IMR-90 (cell line): ENCODE measurements around the gene ARSA. TPM values are rescaled to one million over a fixed set of nuclear protein-coding genes. Genes with fewer than 3 reads are reported as not detected.

Experiments used
- ATAC-seq: fragments of 200-7000 bp; cut with Tn5 transposase; 2 replicates; pipeline ENCODE4 v1.9.1; 2020; ENCODE audit warnings: low read depth, mild to moderate bottlenecking, moderate library complexity
- BruUV-seq: library from RNA; stranded (reverse); fragments of 400-500 nt; replicated peaks from 2 replicates; lab custom pipeline; 2021; lab: Mats Ljungman, UMichigan
- CTCF ChIA-PET: fragments of 300-600 bp; formaldehyde crosslinking; extraction: SDS; loops from one replicate; lab custom pipeline; 2021; ENCODE audit warnings: antibody characterized with exemption; lab: Yijun Ruan, JAX
- POLR2A ChIA-PET: fragments of 300-600 bp; sonication (Branson Sonifier 250); formaldehyde crosslinking; loops from one replicate; lab custom pipeline; 2022; ENCODE audit warnings: antibody characterized with exemption; ENCODE audit not compliant: unreplicated experiment; lab: Charles Lee
- DNase-seq: peaks from one replicate; pipeline ENCODE4 v3.0.0; 2013
- H2AFZ ChIP-seq: replicated peaks from 2 replicates; pipeline ENCODE3; 2013; ENCODE audit warnings: low read length, mild to moderate bottlenecking; ENCODE audit not compliant: poor library complexity
- H2AK5ac ChIP-seq: 2 replicates; pipeline ENCODE4 v1.6.1; 2013; ENCODE audit warnings: low read depth, low read length, inconsistent platforms
- H2AK9ac ChIP-seq: replicated peaks from 2 replicates; pipeline ENCODE3; 2013; ENCODE audit warnings: mild to moderate bottlenecking, low read depth, low read length, moderate library complexity; ENCODE audit not compliant: poor library complexity
- H2BK120ac ChIP-seq: 2 replicates; pipeline ENCODE4 v1.6.1; 2013; ENCODE audit warnings: low read depth, low read length, inconsistent platforms
- H2BK15ac ChIP-seq: 3 replicates; pipeline ENCODE4 v1.6.1; 2013; ENCODE audit warnings: low read depth, low read length, inconsistent platforms
- H2BK20ac ChIP-seq: 2 replicates; pipeline ENCODE4 v1.6.1; 2013; ENCODE audit warnings: low read depth, mild to moderate bottlenecking, inconsistent platforms, low read length, moderate library complexity
- H2BK5ac ChIP-seq: 2 replicates; pipeline ENCODE4 v1.6.1; 2013; ENCODE audit warnings: mild to moderate bottlenecking, low read depth, low read length, inconsistent platforms; ENCODE audit not compliant: poor library complexity, severe bottlenecking
- H3K14ac ChIP-seq: replicated peaks from 2 replicates; pipeline ENCODE4 v1.6.1; 2013; ENCODE audit warnings: low read depth, low read length, inconsistent platforms
- H3K18ac ChIP-seq: 2 replicates; pipeline ENCODE4 v1.6.1; 2013; ENCODE audit warnings: low read depth, low read length, control low read depth
- H3K23ac ChIP-seq: 2 replicates; pipeline ENCODE4 v1.6.1; 2013; ENCODE audit warnings: low read depth, low read length, inconsistent platforms
- H3K27ac ChIP-seq: 2 replicates; pipeline ENCODE4 v1.5.1; 2013; ENCODE audit warnings: mild to moderate bottlenecking, control low read depth, low read length; ENCODE audit not compliant: insufficient read depth
- H3K27me3 ChIP-seq: 2 replicates; pipeline ENCODE4 v1.6.1; 2013; ENCODE audit warnings: low read length; ENCODE audit not compliant: control insufficient read depth, insufficient read depth
- H3K36me3 ChIP-seq: 2 replicates; pipeline ENCODE4 v1.6.1; 2013; ENCODE audit warnings: low read length, mixed read lengths; ENCODE audit not compliant: control insufficient read depth, insufficient read depth
- H3K4ac ChIP-seq: 2 replicates; pipeline ENCODE4 v1.6.1; 2013; ENCODE audit warnings: low read depth, low read length, inconsistent platforms
- H3K4me1 ChIP-seq: 2 replicates; pipeline ENCODE4 v1.6.1; 2013; ENCODE audit warnings: low read length, mixed read lengths; ENCODE audit not compliant: control insufficient read depth, insufficient read depth
- H3K4me2 ChIP-seq: 2 replicates; pipeline ENCODE4 v1.6.1; 2013; ENCODE audit warnings: low read depth, mild to moderate bottlenecking, control low read depth, low read length, moderate library complexity
- H3K4me3 ChIP-seq: 2 replicates; pipeline ENCODE4 v1.5.1; 2013; ENCODE audit warnings: low read depth, mild to moderate bottlenecking, control low read depth, low read length, moderate library complexity; ENCODE audit not compliant: insufficient read depth
- H3K56ac ChIP-seq: 2 replicates; pipeline ENCODE4 v1.6.1; 2013; ENCODE audit warnings: low read length, inconsistent platforms; ENCODE audit not compliant: insufficient read depth; ENCODE audit errors: extremely low read depth
- H3K79me1 ChIP-seq, 2 experiments: 2 replicates each; pipeline ENCODE4 v1.6.1; 2013; ENCODE audit warnings: low read length in 2 of 2, inconsistent platforms in 1 of 2, low read depth in 1 of 2
- H3K9ac ChIP-seq: 2 replicates; pipeline ENCODE4 v1.6.1; 2013; ENCODE audit warnings: low read depth, low read length, control low read depth
- H3K9me1 ChIP-seq: 2 replicates; pipeline ENCODE4 v1.6.1; 2013; ENCODE audit warnings: low read length, inconsistent platforms; ENCODE audit not compliant: insufficient read depth
- H3K9me3 ChIP-seq: 2 replicates; pipeline ENCODE4 v1.6.1; 2013; ENCODE audit warnings: low read length; ENCODE audit not compliant: control insufficient read depth, insufficient read depth
- H4K20me1 ChIP-seq: 2 replicates; pipeline ENCODE4 v1.6.1; 2013; ENCODE audit warnings: low read length, inconsistent platforms; ENCODE audit not compliant: insufficient read depth
- H4K5ac ChIP-seq: 2 replicates; pipeline ENCODE4 v1.6.1; 2013; ENCODE audit warnings: mild to moderate bottlenecking, low read depth, low read length, control low read depth
- H4K8ac ChIP-seq, 2 experiments: 2 replicates each; pipeline ENCODE4 v1.6.1; 2013; ENCODE audit warnings: low read depth in 2 of 2, low read length in 2 of 2, control low read depth in 1 of 2, inconsistent platforms in 1 of 2
- H4K91ac ChIP-seq: 2 replicates; pipeline ENCODE4 v1.6.1; 2013; ENCODE audit warnings: low read depth, low read length, inconsistent platforms; ENCODE audit not compliant: insufficient read depth
- FOS ChIP-seq: fragments of 150-350 bp; IDR thresholded peaks from 2 replicates; pipeline ENCODE4 v1.6.1; 2016; ENCODE audit warnings: low read depth, low read length
- MAFK ChIP-seq: IDR thresholded peaks from 2 replicates; pipeline ENCODE4 v1.6.1; 2012; ENCODE audit warnings: low read depth, low read length, improper control_type of control experiment
- MXI1 ChIP-seq: IDR thresholded peaks from 2 replicates; pipeline ENCODE4 v1.6.1; 2012; ENCODE audit warnings: low read depth, mild to moderate bottlenecking, low read length, moderate library complexity, borderline replicate concordance
- POLR2A ChIP-seq: IDR thresholded peaks from 2 replicates; pipeline ENCODE4 v1.6.1; 2012; ENCODE audit warnings: mild to moderate bottlenecking, low read depth, low read length
- RCOR1 ChIP-seq: IDR thresholded peaks from 2 replicates; pipeline ENCODE4 v1.6.1; 2012; ENCODE audit warnings: mild to moderate bottlenecking, low read length, improper control_type of control experiment; ENCODE audit not compliant: insufficient replicate concordance
- WGBS, 2 experiments: methylation state at CpG; one replicate each; pipeline versions ENCODE4 v1.1.5 to v1.1.7; 2013; ENCODE audit warnings: missing lambda C conversion rate in 2 of 2; ENCODE audit not compliant: insufficient read length in 1 of 2; ENCODE audit errors: extremely low coverage in 2 of 2; 5-methylcytosine and 5-hydroxymethylcytosine counted together
- dilution Hi-C: fragments of 300-500 bp; cut with HindIII; formaldehyde crosslinking; loops from one replicate; pipeline ENCODE4 v1.14.3; 2018; ENCODE audit warnings: low sequenced_read_pairs; ENCODE audit not compliant: unreplicated experiment
- in situ Hi-C: fragments of 300-500 bp; cut with MboI; formaldehyde crosslinking; loops from 3 replicates; pipeline ENCODE4 v1.14.3; 2019; ENCODE audit warnings: low sequenced_read_pairs, inconsistent platforms, mixed read lengths
- intact Hi-C: fragments of 100-400 bp; cut with micrococcal nuclease; formaldehyde crosslinking; loops from 2 replicates; pipeline ENCODE4 v1.10.0; 2022
- microRNA-seq, 2 experiments: library from miRNA; stranded (forward) in 1 of 2; unstranded in 1 of 2; fragments of 10-50 nt in 1 of 2; fragments of <30 nt in 1 of 2; gene quantifications in 1 of 2; microRNA quantifications in 1 of 2; one replicate each; pipeline versions ENCODE3 to v1.1.0; 2013 to 2020; ENCODE audit not compliant: insufficient read depth in 1 of 2, insufficient read length in 1 of 2, unreplicated experiment in 1 of 2
- polyA plus RNA-seq, 3 experiments: library from polyadenylated mRNA; depleted of rRNA; stranded (reverse); fragments of >200 nt; gene quantifications; 2 replicates each; pipeline ENCODE4 v1.2.3, GENCODE V29; 2012; ENCODE audit warnings: low replicate concordance in 1 of 3
- small RNA-seq, 5 experiments: library from RNA; depleted of rRNA; stranded (forward); fragments of <200 nt; gene quantifications; one replicate each; pipeline ENCODE3, GENCODE V24; 2012
- total RNA-seq: library from RNA; depleted of rRNA; stranded (reverse); fragments of >200 nt; gene quantifications from 2 replicates; pipeline ENCODE4 v1.2.3, GENCODE V29; 2012; rRNA removed
- TF ChIP-seq, protein P1 (sequence below): fragments of 150-350 bp; IDR thresholded peaks from 2 replicates; pipeline ENCODE4 v1.6.1; 2017; ENCODE audit warnings: mild to moderate bottlenecking, antibody characterized with exemption, low read length, low read depth

Gene ARSA
- total and polyA plus RNA-seq, 2 of the 4 experiments (the other 2 are of a cell fraction) = 3.4 to 24.2 TPM

GRCh38 chr22:50575426-50575941 is 52.5 kb downstream of the ARSA start:
- no peak overlapping the region for H3K18ac ChIP-seq
- H3K56ac ChIP-seq = no peak overlapping the region
- in situ Hi-C loops = loop anchor here (5.0 kb wide), 1 partner anchor 48 kb away; the partner anchor contains the start of gene SCO2
- H4K8ac ChIP-seq = no peak overlapping the region
- TF ChIP-seq POLR2A (no peak), MXI1 (no peak), FOS (no peak), RCOR1 (no peak), MAFK (no peak)
- TF ChIP-seq, protein P1, sequence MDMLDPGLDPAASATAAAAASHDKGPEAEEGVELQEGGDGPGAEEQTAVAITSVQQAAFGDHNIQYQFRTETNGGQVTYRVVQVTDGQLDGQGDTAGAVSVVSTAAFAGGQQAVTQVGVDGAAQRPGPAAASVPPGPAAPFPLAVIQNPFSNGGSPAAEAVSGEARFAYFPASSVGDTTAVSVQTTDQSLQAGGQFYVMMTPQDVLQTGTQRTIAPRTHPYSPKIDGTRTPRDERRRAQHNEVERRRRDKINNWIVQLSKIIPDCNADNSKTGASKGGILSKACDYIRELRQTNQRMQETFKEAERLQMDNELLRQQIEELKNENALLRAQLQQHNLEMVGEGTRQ = no peak
- no peak overlapping the region for H2AK9ac ChIP-seq
- ChIA-PET CTCF (interaction anchor here (1.4 kb wide), 1 partner anchor 13 kb away, joined by 5 read pairs; the partner anchor contains the start of gene SYCE3), POLR2A (no interaction called here)
- H4K5ac ChIP-seq = no peak overlapping the region
- H3K27ac ChIP-seq = no peak overlapping the region
- H4K91ac ChIP-seq = no peak overlapping the region
- H3K9me3 ChIP-seq = no peaks in the 10 kb centered on the region
- peaks cover 16% of the 10 kb centered on the region for H3K9me1 ChIP-seq
- ATAC-seq (no peak), DNase-seq (no peak)
- BruUV-seq = no TSS peak
- peaks cover 2% of the 10 kb centered on the region; the same call in 1 of the 2 replicates for H3K36me3 ChIP-seq
- H2AFZ ChIP-seq = no peak overlapping the region
- no peak overlapping the region for H2AK5ac ChIP-seq
- no peak overlapping the region for H3K14ac ChIP-seq
- no peak overlapping the region for H3K4ac ChIP-seq
- H3K4me2 ChIP-seq = no peak overlapping the region
- H2BK20ac ChIP-seq = no peak overlapping the region
- 72% methylated on average over 6 of the region's 8 CpGs; no CpG with 5 or more reads in 1 of the 2 experiments for WGBS, 2 experiments
- H3K4me3 ChIP-seq = no peak overlapping the region
- peaks cover 0 to 13% of the 10 kb centered on the region in 2 experiments; a peak in 1 of 4 replicates for H3K79me1 ChIP-seq
- H2BK120ac ChIP-seq = no peak overlapping the region
- no peak overlapping the region for H2BK15ac ChIP-seq
- dilution Hi-C loops = no loop called here
- no peaks in the 10 kb centered on the region for H3K27me3 ChIP-seq
- H2BK5ac ChIP-seq = no peak overlapping the region
- no peaks in the 10 kb centered on the region for H4K20me1 ChIP-seq
- H3K9ac ChIP-seq = no peak overlapping the region
- no peak overlapping the region for H3K23ac ChIP-seq
- intact Hi-C loops = loop anchor here (5.0 kb wide), 1 partner anchor 47 kb away; no protein-coding TSS in a partner anchor
- H3K4me1 ChIP-seq = peaks cover 12% of the 10 kb centered on the region

Small RNAs within 50 kb of the gene (microRNA-seq; reads per million reads assigned to microRNA genes)
- not detected for gene RF00019 (ENCODE audit: insufficient read depth, insufficient read length)

Small RNAs within 50 kb of the gene (small RNA-seq; reads per million reads assigned to genes)
- 0 reads per million in 5 experiments for gene RF00019

Other genes starting within 250 kb of the ARSA start
- gene SBF1, start 153.1 kb downstream of the ARSA start, total RNA-seq = 21.5 and 22.8 TPM in 2 replicates
- 33.2 and 41.0 TPM in 2 replicates for gene SBF1, start 153.1 kb downstream of the ARSA start, polyA plus RNA-seq (2012; rRNA removed)
- gene ADM2, start 146.6 kb downstream of the ARSA start, total RNA-seq = 0.18 and 0.28 TPM in 2 replicates
- gene ADM2, start 146.6 kb downstream of the ARSA start, polyA plus RNA-seq (2012; rRNA removed) = 1.9 and 2.3 TPM in 2 replicates
- gene MIOX, start 141.3 kb downstream of the ARSA start, total RNA-seq = not detected in 2 replicates
- gene MIOX, start 141.3 kb downstream of the ARSA start, polyA plus RNA-seq (2012; rRNA removed) = not detected in 2 replicates
- 15.6 and 16.8 TPM in 2 replicates for gene LMF2, start 120.5 kb downstream of the ARSA start, total RNA-seq
- gene LMF2, start 120.5 kb downstream of the ARSA start, polyA plus RNA-seq (2012; rRNA removed) = 82.6 and 103 TPM in 2 replicates
- gene NCAPH2, start 119.9 kb downstream of the ARSA start, total RNA-seq = 36.4 and 38.5 TPM in 2 replicates
- gene NCAPH2, start 119.9 kb downstream of the ARSA start, polyA plus RNA-seq (2012; rRNA removed) = 30.2 and 30.8 TPM in 2 replicates
- 1.3 and 1.7 TPM in 2 replicates for gene SCO2, start 102.6 kb downstream of the ARSA start, total RNA-seq
- gene SCO2, start 102.6 kb downstream of the ARSA start, polyA plus RNA-seq (2012; rRNA removed) = 1.8 and 1.9 TPM in 2 replicates
- gene TYMP, start 98.1 kb downstream of the ARSA start, total RNA-seq = 0.18 and 0.28 TPM in 2 replicates
- gene TYMP, start 98.1 kb downstream of the ARSA start, polyA plus RNA-seq (2012; rRNA removed) = 0.74 and 1.5 TPM in 2 replicates
- not detected in 2 replicates for gene KLHDC7B, start 82.3 kb downstream of the ARSA start, total RNA-seq
- 0.03 and 0.05 TPM in 2 replicates for gene KLHDC7B, start 82.3 kb downstream of the ARSA start, polyA plus RNA-seq (2012; rRNA removed)
- not detected in 2 replicates for gene SYCE3, start 65.2 kb downstream of the ARSA start, total RNA-seq
- not detected in 2 replicates for gene SYCE3, start 65.2 kb downstream of the ARSA start, polyA plus RNA-seq (2012; rRNA removed)
- 0.36 and 0.56 TPM in 2 replicates for gene CPT1B, start 49.7 kb downstream of the ARSA start, total RNA-seq
- gene CPT1B, start 49.7 kb downstream of the ARSA start, polyA plus RNA-seq (2012; rRNA removed) = 1.8 and 2.1 TPM in 2 replicates
- 7.2 and 8.1 TPM in 2 replicates for gene CHKB, start 45.3 kb downstream of the ARSA start, total RNA-seq
- 35.3 and 36.9 TPM in 2 replicates for gene CHKB, start 45.3 kb downstream of the ARSA start, polyA plus RNA-seq (2012; rRNA removed)
- under 0.01 TPM in 2 replicates for gene MAPK8IP2, start 27.4 kb downstream of the ARSA start, total RNA-seq
- 0.14 and 0.22 TPM in 2 replicates for gene MAPK8IP2, start 27.4 kb downstream of the ARSA start, polyA plus RNA-seq (2012; rRNA removed)
- 0.18 and 0.28 TPM in 2 replicates for gene SHANK3, start 44.7 kb upstream of the ARSA start, total RNA-seq
- gene SHANK3, start 44.7 kb upstream of the ARSA start, polyA plus RNA-seq (2012; rRNA removed) = 1.5 and 2.2 TPM in 2 replicates
- not detected in 2 replicates for gene ACR, start 110.1 kb upstream of the ARSA start, total RNA-seq
- gene ACR, start 110.1 kb upstream of the ARSA start, polyA plus RNA-seq (2012; rRNA removed) = not detected in 2 replicates
- gene RABL2B, start 155.5 kb upstream of the ARSA start, total RNA-seq = 8.4 and 8.6 TPM in 2 replicates
- 23.1 and 23.3 TPM in 2 replicates for gene RABL2B, start 155.5 kb upstream of the ARSA start, polyA plus RNA-seq (2012; rRNA removed)